Measurements from ENCODE around the gene OR5A1.

- TF ChIP-seq, protein P1, sequence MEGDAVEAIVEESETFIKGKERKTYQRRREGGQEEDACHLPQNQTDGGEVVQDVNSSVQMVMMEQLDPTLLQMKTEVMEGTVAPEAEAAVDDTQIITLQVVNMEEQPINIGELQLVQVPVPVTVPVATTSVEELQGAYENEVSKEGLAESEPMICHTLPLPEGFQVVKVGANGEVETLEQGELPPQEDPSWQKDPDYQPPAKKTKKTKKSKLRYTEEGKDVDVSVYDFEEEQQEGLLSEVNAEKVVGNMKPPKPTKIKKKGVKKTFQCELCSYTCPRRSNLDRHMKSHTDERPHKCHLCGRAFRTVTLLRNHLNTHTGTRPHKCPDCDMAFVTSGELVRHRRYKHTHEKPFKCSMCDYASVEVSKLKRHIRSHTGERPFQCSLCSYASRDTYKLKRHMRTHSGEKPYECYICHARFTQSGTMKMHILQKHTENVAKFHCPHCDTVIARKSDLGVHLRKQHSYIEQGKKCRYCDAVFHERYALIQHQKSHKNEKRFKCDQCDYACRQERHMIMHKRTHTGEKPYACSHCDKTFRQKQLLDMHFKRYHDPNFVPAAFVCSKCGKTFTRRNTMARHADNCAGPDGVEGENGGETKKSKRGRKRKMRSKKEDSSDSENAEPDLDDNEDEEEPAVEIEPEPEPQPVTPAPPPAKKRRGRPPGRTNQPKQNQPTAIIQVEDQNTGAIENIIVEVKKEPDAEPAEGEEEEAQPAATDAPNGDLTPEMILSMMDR (IDR thresholded peaks at IDR 0.05), result no peak
- TF ChIP-seq POLR2A (IDR thresholded peaks at IDR 0.05) (no peak), EP300 (IDR thresholded peaks at IDR 0.05) (no peak), POLR2AphosphoS5 (IDR thresholded peaks at IDR 0.05) (no peak)
These were observed 21.2 kb upstream of the OR5A1 start for GRCh38 chr11:59415111-59415510.

All from gastroesophageal sphincter (tissue), 3 donors.